GM23338 (cell line): ENCODE results near the gene ENPEP. TPM values are rescaled to one million over a fixed set of nuclear protein-coding genes. Genes with fewer than 3 reads are reported as not detected.

Source experiments
- ATAC-seq: fragments of 200-7000 bp; cut with Tn5 transposase; 3 replicates; pipeline ENCODE4 v1.9.1; 2020
- DNase-seq: peaks from one replicate; pipeline ENCODE4 v3.0.0-alpha.2; 2015; ENCODE audit warnings: low spot score
- H2AFZ ChIP-seq: fragments of 200-600 bp; sonication (generic); 2 replicates; pipeline ENCODE4 v1.8.0; 2016; ENCODE audit warnings: antibody characterized with exemption, mild to moderate bottlenecking, moderate library complexity
- H3F3A ChIP-seq: fragments of 200-600 bp; sonication (generic); replicated peaks from 2 replicates; pipeline ENCODE4 v1.8.0; 2017; ENCODE audit warnings: antibody characterized with exemption, mixed run types, low read depth
- H3K27ac ChIP-seq: fragments of 200-600 bp; sonication (generic); 2 replicates; pipeline ENCODE4 v1.6.1; 2016; ENCODE audit warnings: low read depth
- H3K27me3 ChIP-seq: fragments of 200-600 bp; sonication (generic); 2 replicates; pipeline ENCODE4 v1.8.0; 2016; ENCODE audit warnings: mild to moderate bottlenecking, mixed run types, moderate library complexity; ENCODE audit not compliant: insufficient read depth
- H3K36me3 ChIP-seq: fragments of 200-600 bp; sonication (generic); 2 replicates; pipeline ENCODE4 v1.8.0; 2016; ENCODE audit warnings: mild to moderate bottlenecking; ENCODE audit not compliant: insufficient read depth
- H3K4me1 ChIP-seq: fragments of 200-600 bp; sonication (generic); 2 replicates; pipeline ENCODE4 v1.8.0; 2016; ENCODE audit warnings: mild to moderate bottlenecking, moderate library complexity; ENCODE audit not compliant: insufficient read depth
- H3K4me2 ChIP-seq: fragments of 200-600 bp; sonication (generic); 2 replicates; pipeline ENCODE4 v1.7.1; 2017; ENCODE audit warnings: mixed run types
- H3K4me3 ChIP-seq: fragments of 200-600 bp; sonication (generic); 2 replicates; pipeline ENCODE4 v1.6.1; 2016; ENCODE audit warnings: mixed run types
- H3K79me2 ChIP-seq: fragments of 200-600 bp; sonication (generic); replicated peaks from 2 replicates; pipeline ENCODE4 v1.8.0; 2017; ENCODE audit warnings: mild to moderate bottlenecking; ENCODE audit not compliant: insufficient read depth
- H3K9me2 ChIP-seq: fragments of 200-600 bp; sonication (generic); 2 replicates; pipeline ENCODE4 v1.8.0; 2017; ENCODE audit not compliant: insufficient read depth
- H4K20me1 ChIP-seq: fragments of 200-600 bp; sonication (generic); replicated peaks from 2 replicates; pipeline ENCODE4 v1.8.0; 2017; ENCODE audit warnings: mild to moderate bottlenecking; ENCODE audit not compliant: insufficient read depth
- H3K27ac Mint-ChIP-seq: 2 replicates; pipeline ENCODE4 v1.8.0; 2020; ENCODE audit warnings: inconsistent platforms, mild to moderate bottlenecking, moderate library complexity, mixed read lengths
- H3K27me3 Mint-ChIP-seq: 3 replicates; pipeline ENCODE4 v1.8.0; 2022; ENCODE audit warnings: low read depth, mild to moderate bottlenecking, moderate library complexity, mixed read lengths, inconsistent platforms; ENCODE audit not compliant: insufficient read depth, poor library complexity
- H3K36me3 Mint-ChIP-seq: 3 replicates; pipeline ENCODE4 v1.8.0; 2021; ENCODE audit warnings: low read depth, mild to moderate bottlenecking, inconsistent platforms, moderate library complexity, mixed read lengths
- H3K4me1 Mint-ChIP-seq: 3 replicates; pipeline ENCODE4 v1.8.0; 2020; ENCODE audit warnings: mild to moderate bottlenecking, inconsistent platforms, mixed read lengths
- H3K4me3 Mint-ChIP-seq: 3 replicates; pipeline ENCODE4 v1.8.0; 2021; ENCODE audit warnings: moderate library complexity, mild to moderate bottlenecking, inconsistent platforms, mixed read lengths
- H3K9me3 Mint-ChIP-seq: 3 replicates; pipeline ENCODE4 v1.8.0; 2020; ENCODE audit warnings: moderate library complexity, mild to moderate bottlenecking, inconsistent platforms, mixed read lengths
- CREB1 ChIP-seq: fragments of 250-450 bp; sonication (Bioruptor Pico); IDR thresholded peaks from 2 replicates; pipeline ENCODE4 v1.5.0; 2020; ENCODE audit warnings: low read depth, mild to moderate bottlenecking, moderate library complexity
- ETS1 ChIP-seq: IDR thresholded peaks from 2 replicates; pipeline ENCODE4 v1.6.1; 2016; ENCODE audit warnings: antibody characterized with exemption
- EZH2 ChIP-seq: fragments of 200-600 bp; sonication (generic); IDR thresholded peaks from one replicate; pipeline ENCODE4 v1.8.0; 2017; ENCODE audit warnings: antibody characterized with exemption, mild to moderate bottlenecking, low read depth; ENCODE audit not compliant: unreplicated experiment
- EZH2phosphoT487 ChIP-seq: fragments of 200-600 bp; sonication (generic); IDR thresholded peaks from one replicate; pipeline ENCODE4 v1.8.1; 2018; ENCODE audit warnings: antibody characterized with exemption; ENCODE audit not compliant: unreplicated experiment
- JUNB ChIP-seq: IDR thresholded peaks from one replicate; pipeline ENCODE4 v1.6.1; 2016; ENCODE audit warnings: antibody characterized with exemption; ENCODE audit not compliant: unreplicated experiment
- NANOG ChIP-seq: IDR thresholded peaks from 2 replicates; pipeline ENCODE4 v1.6.1; 2016; ENCODE audit warnings: antibody characterized with exemption, borderline replicate concordance
- POLR2AphosphoS5 ChIP-seq: IDR thresholded peaks from 2 replicates; pipeline ENCODE4 v1.6.1; 2016; ENCODE audit warnings: antibody characterized with exemption, low read depth
- STAT1 ChIP-seq: IDR thresholded peaks from one replicate; pipeline ENCODE4 v1.6.1; 2016; ENCODE audit warnings: antibody characterized with exemption; ENCODE audit not compliant: unreplicated experiment
- ZNF114 ChIP-seq: fragments of 250-450 bp; sonication (Bioruptor Pico); IDR thresholded peaks from 2 replicates; pipeline ENCODE4 v1.5.0; 2020; ENCODE audit warnings: mild to moderate bottlenecking, moderate library complexity
- ZNF462 ChIP-seq: fragments of 250-450 bp; sonication (Bioruptor Pico); IDR thresholded peaks from 2 replicates; pipeline ENCODE4 v1.5.0; 2020; ENCODE audit warnings: mild to moderate bottlenecking, moderate library complexity
- polyA plus RNA-seq: library from polyadenylated mRNA; unstranded; fragments of >200 nt; fragmentation: Nextera tagmentation; extraction: Ambion mirVana; gene quantifications from 2 replicates; pipeline ENCODE4 v1.2.1, GENCODE V29; 2016
- small RNA-seq: library from RNA; depleted of rRNA; stranded (forward); fragments of <200 nt; gene quantifications from one replicate; pipeline ENCODE3, GENCODE V24; 2014; ENCODE audit warnings: low replicate concordance
- total RNA-seq: library from RNA; depleted of rRNA; stranded (reverse); fragments of >200 nt; shearing (Covaris generic); gene quantifications from 2 replicates; pipeline ENCODE4 v1.2.3, GENCODE V29; 2014; rRNA removed

Gene ENPEP
- total and polyA plus RNA-seq, 2 experiments from 2014 or later: 0.79 to 1.5 TPM

- ATAC-seq: no peak
Observed at GRCh38 chr4:110614173-110614963, 138.4 kb downstream of the ENPEP start.

More at GRCh38 chr4:110614173-110614963, 138.4 kb downstream of the ENPEP start:
- Histone ChIP-seq H3K27ac (no peak overlapping the region), H2AFZ (no peak overlapping the region), H4K20me1 (0 out of 2 replicates have a peak, but pooled peaks cover 3% of the 10 kb centered on the region), H3K4me1 (peaks cover 76% of the 10 kb centered on the region), H3K9me2 (no peaks in the 10 kb centered on the region), H3K4me3 (peak overlapping the region; percentile 53), H3K79me2 (no peaks in the 10 kb centered on the region), H3K27me3 (peaks cover 100% of the 10 kb centered on the region), H3F3A (peaks cover 11% of the 10 kb centered on the region; the same call in 1 of the 2 replicates), H3K36me3 (no peaks in the 10 kb centered on the region), H3K4me2 (peak overlapping the region; percentile 77)
- Mint-ChIP-seq H3K4me3 (peak overlapping the region; percentile 73), H3K4me1 (peaks cover 58% of the 10 kb centered on the region), H3K27ac (no peak overlapping the region), H3K9me3 (no peaks in the 10 kb centered on the region; the same call in 2 of the 3 replicates), H3K36me3 (no peaks in the 10 kb centered on the region), H3K27me3 (peaks cover 98% of the 10 kb centered on the region)
- TF ChIP-seq JUNB (no peak), NANOG (peak; percentile 47; the same call in 1 of the 2 replicates), ZNF462 (CRISPR knock-in tag) (no peak), POLR2AphosphoS5 (0 out of 2 replicates have a peak, but pooled peaks have one; percentile 7), EZH2phosphoT487 (no peak), ETS1 (peak; percentile 51; the same call in 1 of the 2 replicates), EZH2 (peak; percentile 67), ZNF114 (no peak), STAT1 (no peak), CREB1 (CRISPR knock-in tag) (peak; percentile 64; the same call in 1 of the 2 replicates)
- peak; percentile 86 for DNase-seq

Small RNA genes lying within 50 kb of the gene (small RNA-seq; reads per million reads assigned to genes)
- gene RF00494: not detected

Other genes starting within 250 kb of the ENPEP start
- 0.35 and 0.52 TPM in 2 replicates for gene PITX2, start 146.9 kb downstream of the ENPEP start, total RNA-seq
- 0.99 and 1.0 TPM in 2 replicates for gene PITX2, start 146.9 kb downstream of the ENPEP start, polyA plus RNA-seq